Liver (tissue), 9 donors: ENCODE results near the gene BRF1. TPM values are rescaled to one million over a fixed set of nuclear protein-coding genes. Genes with fewer than 3 reads are reported as not detected.

Experiments used
- DNase-seq: peaks from one replicate; pipeline ENCODE4 v3.0.0-alpha.2; 2017; ENCODE audit warnings: low spot score
- H3K27ac ChIP-seq, 2 donors: one replicate each; pipeline ENCODE4 v1.7.0; 2013; ENCODE audit warnings: inconsistent platforms in 2 of 2, low read length in 2 of 2, control low read depth in 1 of 2, low read depth in 1 of 2, mild to moderate bottlenecking in 1 of 2
- H3K27me3 ChIP-seq, 4 donors: one replicate each; pipeline versions ENCODE4 v1.6.1 to v1.7.0; 2013; ENCODE audit warnings: low read length in 3 of 4, inconsistent platforms in 1 of 4, mild to moderate bottlenecking in 1 of 4, moderate library complexity in 1 of 4; ENCODE audit not compliant: control insufficient read depth in 4 of 4, insufficient read depth in 4 of 4
- H3K36me3 ChIP-seq, 4 donors: one replicate each; pipeline versions ENCODE4 v1.6.1 to v1.7.0; 2013; ENCODE audit warnings: low read length in 3 of 4, mild to moderate bottlenecking in 3 of 4, low read depth in 1 of 4, moderate library complexity in 1 of 4; ENCODE audit not compliant: control insufficient read depth in 4 of 4, insufficient read depth in 3 of 4
- H3K4me1 ChIP-seq, 4 donors: one replicate each; pipeline versions ENCODE4 v1.6.1 to v1.7.0; 2013; ENCODE audit warnings: low read length in 3 of 4, mild to moderate bottlenecking in 3 of 4, moderate library complexity in 1 of 4; ENCODE audit not compliant: control insufficient read depth in 4 of 4, insufficient read depth in 4 of 4
- H3K4me3 ChIP-seq, 3 donors: one replicate each; pipeline versions ENCODE4 v1.6.1 to v1.7.0; 2013; ENCODE audit warnings: low read length in 3 of 3, control low read depth in 1 of 3, low read depth in 1 of 3, mild to moderate bottlenecking in 1 of 3
- H3K9ac ChIP-seq, 2 donors: one replicate each; pipeline ENCODE4 v1.7.0; 2013; ENCODE audit warnings: low read length in 2 of 2, mild to moderate bottlenecking in 2 of 2, moderate library complexity in 2 of 2, control low read depth in 1 of 2, low read depth in 1 of 2
- H3K9me3 ChIP-seq, 4 donors: one replicate each; pipeline versions ENCODE4 v1.6.1 to v1.7.0; 2013; ENCODE audit warnings: low read length in 3 of 4; ENCODE audit not compliant: control insufficient read depth in 4 of 4
- EGR1 ChIP-seq, 2 donors: IDR thresholded peaks; 2 replicates each; pipeline ENCODE4 v1.6.1; 2016 to 2018; ENCODE audit warnings: antibody characterized with exemption in 2 of 2, low read depth in 2 of 2
- FOXA1 ChIP-seq: IDR thresholded peaks from 2 replicates; pipeline ENCODE4 v1.6.1; 2016; ENCODE audit warnings: antibody characterized with exemption
- FOXA2 ChIP-seq: IDR thresholded peaks from 2 replicates; pipeline ENCODE4 v1.6.1; 2016; ENCODE audit warnings: antibody characterized with exemption
- HNF4A ChIP-seq, 2 donors: conservative IDR thresholded peaks; 2 replicates each; pipeline ENCODE4 v1.6.1; 2016; ENCODE audit warnings: antibody characterized with exemption in 2 of 2, mild to moderate bottlenecking in 2 of 2
- HNF4G ChIP-seq: IDR thresholded peaks from 2 replicates; pipeline ENCODE4 v1.6.1; 2016; ENCODE audit warnings: antibody characterized with exemption
- JUND ChIP-seq, 2 donors: IDR thresholded peaks; 2 replicates each; pipeline ENCODE4 v1.6.1; 2016; ENCODE audit warnings: antibody characterized with exemption in 2 of 2
- NR2F2 ChIP-seq: IDR thresholded peaks from 2 replicates; pipeline ENCODE4 v1.6.1; 2016; ENCODE audit warnings: antibody characterized with exemption
- RAD21 ChIP-seq, 2 donors: IDR thresholded peaks; 2 replicates each; pipeline ENCODE4 v1.6.1; 2016; ENCODE audit warnings: antibody characterized with exemption in 2 of 2, mild to moderate bottlenecking in 2 of 2
- RXRA ChIP-seq, 2 donors: IDR thresholded peaks; 2 replicates each; pipeline ENCODE4 v1.6.1; 2017 to 2018; ENCODE audit warnings: antibody characterized with exemption in 2 of 2, mild to moderate bottlenecking in 1 of 2
- SP1 ChIP-seq: IDR thresholded peaks from 2 replicates; pipeline ENCODE4 v1.6.1; 2018; ENCODE audit warnings: antibody characterized with exemption, mild to moderate bottlenecking
- TAF1 ChIP-seq: conservative IDR thresholded peaks from 2 replicates; pipeline ENCODE4 v1.6.1; 2016; ENCODE audit warnings: antibody characterized with exemption, mild to moderate bottlenecking
- YY1 ChIP-seq: IDR thresholded peaks from 2 replicates; pipeline ENCODE4 v1.6.1; 2016; ENCODE audit warnings: antibody characterized with exemption, mild to moderate bottlenecking
- WGBS: extraction: QIAGEN DNeasy Blood & Tissue Kit; methylation state at CpG from one replicate; pipeline ENCODE4 v1.1.7; 2013; 5-methylcytosine and 5-hydroxymethylcytosine counted together
- polyA plus RNA-seq, 2 donors: library from polyadenylated mRNA; stranded (reverse) in 1 of 2; unstranded in 1 of 2; fragments of 200-250 nt in 1 of 2; fragments of >200 nt in 1 of 2; fragmentation: Nextera tagmentation in 1 of 2; extraction: Ambion mirVana in 1 of 2; gene quantifications; one replicate each; pipeline versions ENCODE4 v1.2.1 to v1.2.3, GENCODE V29; 2013 to 2015
- total RNA-seq, 2 donors: library from RNA; depleted of rRNA; stranded (reverse); fragments of >200 nt; gene quantifications; one replicate each; pipeline ENCODE4 v1.2.3, GENCODE V29; 2014
- TF ChIP-seq, protein P1 (sequence below): IDR thresholded peaks from 2 replicates; pipeline ENCODE4 v1.6.1; 2016; ENCODE audit warnings: antibody characterized with exemption, mild to moderate bottlenecking
- TF ChIP-seq, protein P2 (sequence below): fragments of 150-350 bp; IDR thresholded peaks from 2 replicates; pipeline ENCODE4 v1.5.1; 2017; ENCODE audit warnings: improper control_type of control experiment, low read depth, low read length; ENCODE audit not compliant: missing input control
- TF ChIP-seq, protein P3 (sequence below): IDR thresholded peaks from 2 replicates; pipeline ENCODE4 v1.6.1; 2016; ENCODE audit warnings: antibody characterized with exemption
- TF ChIP-seq, protein P4 (sequence below): IDR thresholded peaks from 2 replicates; pipeline ENCODE4 v1.6.1; 2016; ENCODE audit warnings: antibody characterized with exemption
- TF ChIP-seq, protein P5 (sequence below): IDR thresholded peaks from 2 replicates; pipeline ENCODE4 v1.6.1; 2016; ENCODE audit warnings: antibody characterized with exemption
- donor health status: healthy.
- donor health status: healthy.
- donor health status: healthy.
- donor health status: healthy.
- donor health status: healthy.

Gene BRF1
- total and polyA plus RNA-seq, 4 donors: 4.6 to 24.1 (median 10.6) TPM

DNA sequence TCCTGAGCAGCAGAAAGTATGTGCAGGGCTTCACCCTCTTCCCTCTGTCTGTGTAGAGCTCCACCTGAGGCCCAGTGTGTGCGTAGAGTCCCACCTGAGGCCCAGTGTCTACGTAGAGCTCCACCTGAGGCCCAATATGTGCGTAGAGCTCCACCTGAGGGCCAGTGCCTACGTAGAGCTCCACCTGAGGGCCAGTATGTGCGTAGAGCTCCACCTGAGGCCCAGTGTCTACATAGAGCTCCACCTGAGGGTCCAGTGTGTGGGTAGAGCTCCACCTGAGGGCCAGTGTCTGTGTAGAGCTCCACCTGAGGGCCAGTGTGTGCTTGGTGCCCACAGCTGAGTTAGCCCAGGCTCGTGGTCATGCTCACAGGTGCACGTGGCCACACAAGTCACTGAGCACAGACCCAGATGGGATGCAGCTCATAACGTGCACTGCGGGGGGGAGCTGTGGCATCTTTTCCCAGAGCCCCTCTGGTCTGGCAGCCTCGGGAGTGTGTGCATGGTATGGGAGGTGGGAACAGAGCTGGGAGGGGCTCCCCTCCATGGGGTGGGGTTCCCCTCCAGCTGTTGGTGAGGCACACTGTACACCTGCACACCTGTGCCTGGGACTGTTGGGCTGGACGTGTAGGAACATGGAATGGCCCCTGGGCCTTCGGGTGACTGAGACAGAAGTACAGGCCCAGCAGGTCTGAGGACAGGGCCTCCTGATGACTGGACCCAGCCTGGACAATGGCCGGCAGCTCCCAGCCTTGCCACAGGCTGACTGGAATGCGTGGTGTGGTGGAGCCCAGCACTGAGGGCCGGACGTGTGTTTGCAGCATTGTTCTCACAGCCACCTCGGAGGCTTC is 33.8 kb upstream of the BRF1 start:
- Histone ChIP-seq H3K27ac (no peak overlapping the region), H3K9ac (no peak overlapping the region), H3K4me1 (peaks cover 13 to 57% (median 36%) of the 10 kb centered on the region in 4 donors), H3K36me3 (no peaks in the 10 kb centered on the region), H3K4me3 (no peak overlapping the region), H3K9me3 (no peaks in the 10 kb centered on the region), H3K27me3 (no peaks in the 10 kb centered on the region)
- TF ChIP-seq, protein P1, sequence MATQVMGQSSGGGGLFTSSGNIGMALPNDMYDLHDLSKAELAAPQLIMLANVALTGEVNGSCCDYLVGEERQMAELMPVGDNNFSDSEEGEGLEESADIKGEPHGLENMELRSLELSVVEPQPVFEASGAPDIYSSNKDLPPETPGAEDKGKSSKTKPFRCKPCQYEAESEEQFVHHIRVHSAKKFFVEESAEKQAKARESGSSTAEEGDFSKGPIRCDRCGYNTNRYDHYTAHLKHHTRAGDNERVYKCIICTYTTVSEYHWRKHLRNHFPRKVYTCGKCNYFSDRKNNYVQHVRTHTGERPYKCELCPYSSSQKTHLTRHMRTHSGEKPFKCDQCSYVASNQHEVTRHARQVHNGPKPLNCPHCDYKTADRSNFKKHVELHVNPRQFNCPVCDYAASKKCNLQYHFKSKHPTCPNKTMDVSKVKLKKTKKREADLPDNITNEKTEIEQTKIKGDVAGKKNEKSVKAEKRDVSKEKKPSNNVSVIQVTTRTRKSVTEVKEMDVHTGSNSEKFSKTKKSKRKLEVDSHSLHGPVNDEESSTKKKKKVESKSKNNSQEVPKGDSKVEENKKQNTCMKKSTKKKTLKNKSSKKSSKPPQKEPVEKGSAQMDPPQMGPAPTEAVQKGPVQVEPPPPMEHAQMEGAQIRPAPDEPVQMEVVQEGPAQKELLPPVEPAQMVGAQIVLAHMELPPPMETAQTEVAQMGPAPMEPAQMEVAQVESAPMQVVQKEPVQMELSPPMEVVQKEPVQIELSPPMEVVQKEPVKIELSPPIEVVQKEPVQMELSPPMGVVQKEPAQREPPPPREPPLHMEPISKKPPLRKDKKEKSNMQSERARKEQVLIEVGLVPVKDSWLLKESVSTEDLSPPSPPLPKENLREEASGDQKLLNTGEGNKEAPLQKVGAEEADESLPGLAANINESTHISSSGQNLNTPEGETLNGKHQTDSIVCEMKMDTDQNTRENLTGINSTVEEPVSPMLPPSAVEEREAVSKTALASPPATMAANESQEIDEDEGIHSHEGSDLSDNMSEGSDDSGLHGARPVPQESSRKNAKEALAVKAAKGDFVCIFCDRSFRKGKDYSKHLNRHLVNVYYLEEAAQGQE: no peak
- no peak for TF ChIP-seq NR2F2
- no peak for TF ChIP-seq FOXA2
- no peak for TF ChIP-seq HNF4G
- no peak for TF ChIP-seq YY1
- TF ChIP-seq RAD21 (IDR thresholded peaks at IDR 0.05): no peak
- TF ChIP-seq, protein P2, sequence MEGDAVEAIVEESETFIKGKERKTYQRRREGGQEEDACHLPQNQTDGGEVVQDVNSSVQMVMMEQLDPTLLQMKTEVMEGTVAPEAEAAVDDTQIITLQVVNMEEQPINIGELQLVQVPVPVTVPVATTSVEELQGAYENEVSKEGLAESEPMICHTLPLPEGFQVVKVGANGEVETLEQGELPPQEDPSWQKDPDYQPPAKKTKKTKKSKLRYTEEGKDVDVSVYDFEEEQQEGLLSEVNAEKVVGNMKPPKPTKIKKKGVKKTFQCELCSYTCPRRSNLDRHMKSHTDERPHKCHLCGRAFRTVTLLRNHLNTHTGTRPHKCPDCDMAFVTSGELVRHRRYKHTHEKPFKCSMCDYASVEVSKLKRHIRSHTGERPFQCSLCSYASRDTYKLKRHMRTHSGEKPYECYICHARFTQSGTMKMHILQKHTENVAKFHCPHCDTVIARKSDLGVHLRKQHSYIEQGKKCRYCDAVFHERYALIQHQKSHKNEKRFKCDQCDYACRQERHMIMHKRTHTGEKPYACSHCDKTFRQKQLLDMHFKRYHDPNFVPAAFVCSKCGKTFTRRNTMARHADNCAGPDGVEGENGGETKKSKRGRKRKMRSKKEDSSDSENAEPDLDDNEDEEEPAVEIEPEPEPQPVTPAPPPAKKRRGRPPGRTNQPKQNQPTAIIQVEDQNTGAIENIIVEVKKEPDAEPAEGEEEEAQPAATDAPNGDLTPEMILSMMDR: no peak
- TF ChIP-seq RXRA (IDR thresholded peaks at IDR 0.05): no peak
- no peak for TF ChIP-seq HNF4A (conservative IDR thresholded peaks at IDR 0.05)
- no peak for TF ChIP-seq FOXA1
- TF ChIP-seq, protein P3, sequence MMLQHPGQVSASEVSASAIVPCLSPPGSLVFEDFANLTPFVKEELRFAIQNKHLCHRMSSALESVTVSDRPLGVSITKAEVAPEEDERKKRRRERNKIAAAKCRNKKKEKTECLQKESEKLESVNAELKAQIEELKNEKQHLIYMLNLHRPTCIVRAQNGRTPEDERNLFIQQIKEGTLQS: no peak
- TF ChIP-seq, protein P4, sequence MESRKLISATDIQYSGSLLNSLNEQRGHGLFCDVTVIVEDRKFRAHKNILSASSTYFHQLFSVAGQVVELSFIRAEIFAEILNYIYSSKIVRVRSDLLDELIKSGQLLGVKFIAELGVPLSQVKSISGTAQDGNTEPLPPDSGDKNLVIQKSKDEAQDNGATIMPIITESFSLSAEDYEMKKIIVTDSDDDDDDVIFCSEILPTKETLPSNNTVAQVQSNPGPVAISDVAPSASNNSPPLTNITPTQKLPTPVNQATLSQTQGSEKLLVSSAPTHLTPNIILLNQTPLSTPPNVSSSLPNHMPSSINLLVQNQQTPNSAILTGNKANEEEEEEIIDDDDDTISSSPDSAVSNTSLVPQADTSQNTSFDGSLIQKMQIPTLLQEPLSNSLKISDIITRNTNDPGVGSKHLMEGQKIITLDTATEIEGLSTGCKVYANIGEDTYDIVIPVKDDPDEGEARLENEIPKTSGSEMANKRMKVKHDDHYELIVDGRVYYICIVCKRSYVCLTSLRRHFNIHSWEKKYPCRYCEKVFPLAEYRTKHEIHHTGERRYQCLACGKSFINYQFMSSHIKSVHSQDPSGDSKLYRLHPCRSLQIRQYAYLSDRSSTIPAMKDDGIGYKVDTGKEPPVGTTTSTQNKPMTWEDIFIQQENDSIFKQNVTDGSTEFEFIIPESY: no peak
- TF ChIP-seq TAF1: no peak
- TF ChIP-seq, protein P5, sequence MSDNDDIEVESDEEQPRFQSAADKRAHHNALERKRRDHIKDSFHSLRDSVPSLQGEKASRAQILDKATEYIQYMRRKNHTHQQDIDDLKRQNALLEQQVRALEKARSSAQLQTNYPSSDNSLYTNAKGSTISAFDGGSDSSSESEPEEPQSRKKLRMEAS: no peak
- no peak for TF ChIP-seq EGR1 (IDR thresholded peaks at IDR 0.05; ENCODE audit: low read depth in 2 of 2)
- no peak for TF ChIP-seq JUND (IDR thresholded peaks at IDR 0.05)
- no peak for TF ChIP-seq SP1
- DNase-seq: no peak
- WGBS: 95% methylated on average over 17 of the region's 17 CpGs
